HL-60 (cell line): ENCODE data around the gene VPS51.

ENCODE experiments used
- GABPA ChIP-seq: IDR thresholded peaks from 2 replicates; pipeline ENCODE4 v1.6.1; 2012; ENCODE audit warnings: low read depth
- TF ChIP-seq, protein P1 (sequence below): IDR thresholded peaks from one replicate; pipeline ENCODE4 v1.5.1; 2011; ENCODE audit warnings: low read length, control low read depth, inconsistent platforms; ENCODE audit not compliant: insufficient read depth

DNA sequence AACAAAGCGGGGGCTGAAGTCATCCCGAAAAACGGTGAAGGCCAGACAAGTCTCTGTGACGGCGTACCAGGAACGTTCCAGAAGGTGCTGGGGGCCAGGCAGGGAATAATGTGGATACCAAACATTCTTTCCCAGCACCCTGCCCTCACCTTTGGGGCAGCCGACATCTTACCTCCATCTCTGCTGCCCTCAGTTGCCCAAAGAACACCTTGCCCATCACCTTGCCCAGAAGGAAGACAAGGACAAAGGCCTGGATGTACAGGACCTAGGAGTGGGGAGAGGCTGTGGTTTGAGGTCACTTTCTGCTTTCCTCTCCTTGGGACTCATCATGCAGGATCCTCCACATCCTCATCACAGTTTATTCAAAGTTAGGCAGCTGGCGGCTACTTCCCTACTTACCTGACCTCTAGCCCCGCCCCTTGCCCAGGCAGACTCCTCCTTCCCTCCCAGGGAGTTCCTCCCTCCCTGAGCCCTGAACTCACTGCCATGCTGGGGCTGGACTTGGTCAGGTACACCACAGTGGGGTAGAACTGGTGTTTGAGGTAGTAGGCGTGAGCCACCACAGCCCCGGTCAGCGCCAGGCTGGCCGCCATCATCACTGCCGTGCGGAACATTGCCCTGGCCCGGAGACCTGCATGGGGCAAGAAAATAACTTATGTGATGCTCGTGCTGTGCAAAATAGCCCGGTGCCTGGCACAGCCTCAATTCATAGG, 37.1 kb downstream of the VPS51 start:
- no peak for TF ChIP-seq GABPA
- TF ChIP-seq, protein P1, sequence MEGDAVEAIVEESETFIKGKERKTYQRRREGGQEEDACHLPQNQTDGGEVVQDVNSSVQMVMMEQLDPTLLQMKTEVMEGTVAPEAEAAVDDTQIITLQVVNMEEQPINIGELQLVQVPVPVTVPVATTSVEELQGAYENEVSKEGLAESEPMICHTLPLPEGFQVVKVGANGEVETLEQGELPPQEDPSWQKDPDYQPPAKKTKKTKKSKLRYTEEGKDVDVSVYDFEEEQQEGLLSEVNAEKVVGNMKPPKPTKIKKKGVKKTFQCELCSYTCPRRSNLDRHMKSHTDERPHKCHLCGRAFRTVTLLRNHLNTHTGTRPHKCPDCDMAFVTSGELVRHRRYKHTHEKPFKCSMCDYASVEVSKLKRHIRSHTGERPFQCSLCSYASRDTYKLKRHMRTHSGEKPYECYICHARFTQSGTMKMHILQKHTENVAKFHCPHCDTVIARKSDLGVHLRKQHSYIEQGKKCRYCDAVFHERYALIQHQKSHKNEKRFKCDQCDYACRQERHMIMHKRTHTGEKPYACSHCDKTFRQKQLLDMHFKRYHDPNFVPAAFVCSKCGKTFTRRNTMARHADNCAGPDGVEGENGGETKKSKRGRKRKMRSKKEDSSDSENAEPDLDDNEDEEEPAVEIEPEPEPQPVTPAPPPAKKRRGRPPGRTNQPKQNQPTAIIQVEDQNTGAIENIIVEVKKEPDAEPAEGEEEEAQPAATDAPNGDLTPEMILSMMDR, result no peak
